ENCODE results near the gene TAF6. TPM values are rescaled to one million over a fixed set of nuclear protein-coding genes. Genes with fewer than 3 reads are reported as not detected.
A peak's percentile ranks its signal among the peaks of the same experiment; 100 is the strongest.

The TAF6 gene
- total and polyA plus RNA-seq, 2 of the 4 experiments (the other 2 are of a cell fraction), result 11.3 to 55.3 TPM

GRCh38 chr7:100081535-100082102 lies 37.5 kb downstream of the TAF6 start, which contains the start of gene ZNF3:
TSS of gene ZNF3 (minus strand) at chr7:100081723. CDS start at chr7:100077357, 4,366 bp downstream.
- H2AFZ ChIP-seq (replicated peaks; ENCODE audit: low read length, poor library complexity), result peak within 1 kb of the TSS; percentile 97
- peak within 1 kb of the TSS; percentile 87 for H3K9ac ChIP-seq (ENCODE audit: low read depth, low read length)
- peak within 1 kb of the TSS; percentile 84 for H2AK5ac ChIP-seq (ENCODE audit: low read depth, low read length)
- peak within 1 kb of the TSS; percentile 57; the same call in 1 of the 2 replicates for H2BK20ac ChIP-seq (ENCODE audit: low read depth, low read length)
- peak within 1 kb of the TSS; percentile 76 for H4K5ac ChIP-seq (ENCODE audit: low read depth, low read length)
- peak within 1 kb of the TSS; percentile 36 to 96 for H4K8ac ChIP-seq (ENCODE audit: low read depth in 2 of 2, low read length in 2 of 2)
- peaks cover 1% of the 10 kb centered on the region; the same call in 1 of the 2 replicates for H3K9me3 ChIP-seq (ENCODE audit: control insufficient read depth, insufficient read depth, low read length)
- H3K56ac ChIP-seq (ENCODE audit: extremely low read depth, insufficient read depth, low read length), result peak within 1 kb of the TSS; percentile 83
- peak; percentile 99 for DNase-seq
- peak within 1 kb of the TSS; percentile 91 for H3K14ac ChIP-seq (replicated peaks; ENCODE audit: low read depth, low read length)
- H3K27me3 ChIP-seq (ENCODE audit: control insufficient read depth, insufficient read depth, low read length), result no peaks in the 10 kb centered on the region
- peaks cover 24% of the 10 kb centered on the region for H3K36me3 ChIP-seq (ENCODE audit: control insufficient read depth, insufficient read depth, low read length)
- peak within 1 kb of the TSS; percentile 89 for H3K4me2 ChIP-seq (ENCODE audit: low read depth, low read length)
- peak within 1 kb of the TSS; percentile 73 for H3K23ac ChIP-seq (ENCODE audit: low read depth, low read length)
- peak within 1 kb of the TSS; percentile 16 for H2BK15ac ChIP-seq (ENCODE audit: low read depth, low read length)
- H3K4me3 ChIP-seq (ENCODE audit: insufficient read depth, low read depth, low read length), result peak within 1 kb of the TSS; percentile 73
- H3K9me1 ChIP-seq (ENCODE audit: insufficient read depth, low read length), result peaks cover 9% of the 10 kb centered on the region
- H4K20me1 ChIP-seq (ENCODE audit: insufficient read depth, low read length), result peaks cover 21% of the 10 kb centered on the region
- dilution Hi-C loops (cut with HindIII; ENCODE audit: low sequenced_read_pairs, unreplicated experiment) (no loop called here), in situ Hi-C loops (cut with MboI; ENCODE audit: low sequenced_read_pairs) (no loop called here), intact Hi-C loops (cut with micrococcal nuclease) (loop anchor here (1.0 kb wide), 1 partner anchor 87 kb away; no protein-coding TSS in a partner anchor)
- H3K18ac ChIP-seq (ENCODE audit: low read depth, low read length), result peak within 1 kb of the TSS; percentile 39; the same call in 1 of the 2 replicates
- peak within 1 kb of the TSS; percentile 82 for H2BK120ac ChIP-seq (ENCODE audit: low read depth, low read length)
- ChIA-PET CTCF (no interaction called here), POLR2A (ENCODE audit: unreplicated experiment) (no interaction called here)
- TF ChIP-seq BHLHE40 (IDR thresholded peaks at IDR 0.05; ENCODE audit: low read depth, low read length) (peak; percentile 67), ELK1 (IDR thresholded peaks at IDR 0.05; ENCODE audit: borderline replicate concordance, low read depth, low read length) (no peak), NFE2L2 (IDR thresholded peaks at IDR 0.05; ENCODE audit: low read depth, low read length) (peak; percentile 92), MXI1 (IDR thresholded peaks at IDR 0.05; ENCODE audit: borderline replicate concordance, low read depth, low read length) (peak; percentile 85), SMC3 (IDR thresholded peaks at IDR 0.05; ENCODE audit: low read depth, low read length) (peak; percentile 73), FOS (IDR thresholded peaks at IDR 0.05; ENCODE audit: low read depth, low read length) (peak; percentile 90), CEBPB (IDR thresholded peaks at IDR 0.05; ENCODE audit: low read depth, low read length) (no peak), MAFK (IDR thresholded peaks at IDR 0.05; ENCODE audit: low read depth, low read length) (peak; percentile 97), USF2 (IDR thresholded peaks at IDR 0.05; ENCODE audit: low read depth, low read length) (peak; percentile 54), POLR2A (IDR thresholded peaks at IDR 0.05; ENCODE audit: low read depth, low read length) (peak; percentile 90), MAZ (IDR thresholded peaks at IDR 0.05; ENCODE audit: borderline replicate concordance, low read depth, low read length) (peak; percentile 92; the same call in 1 of the 2 replicates), CTCF (conservative IDR thresholded peaks at IDR 0.05; ENCODE audit: low read depth, low read length) (peak; percentile 95), RAD21 (IDR thresholded peaks at IDR 0.05; ENCODE audit: low read length) (peak; percentile 73), CHD1 (IDR thresholded peaks at IDR 0.05; ENCODE audit: low read depth, low read length) (no peak)
- peak; percentile 90 for ATAC-seq (ENCODE audit: low read depth)
- WGBS, 2 experiments (ENCODE audit: extremely low coverage in 2 of 2, insufficient read length in 1 of 2), result 0% methylated on average over 4 of the region's 55 CpGs; no CpG with 5 or more reads in 1 of the 2 experiments
- peak within 1 kb of the TSS; percentile 78 for H2BK5ac ChIP-seq (ENCODE audit: low read depth, low read length, poor library complexity, severe bottlenecking)
- H3K4me1 ChIP-seq (ENCODE audit: control insufficient read depth, insufficient read depth, low read length), result peaks cover 9% of the 10 kb centered on the region
- H2AK9ac ChIP-seq (replicated peaks; ENCODE audit: low read depth, low read length, poor library complexity), result peak within 1 kb of the TSS; percentile 99
- peak within 1 kb of the TSS; percentile 93 for H4K91ac ChIP-seq (ENCODE audit: insufficient read depth, low read depth, low read length)
- peak within 1 kb of the TSS; percentile 98 for H3K4ac ChIP-seq (ENCODE audit: low read depth, low read length)
- peaks cover 11 to 35% of the 10 kb centered on the region in 2 experiments for H3K79me1 ChIP-seq (ENCODE audit: low read depth in 1 of 2, low read length in 2 of 2)
- no TSS peak for BruUV-seq (replicated peaks)
- H3K27ac ChIP-seq (ENCODE audit: insufficient read depth, low read length), result peak within 1 kb of the TSS; percentile 87
